Cortex of kidney (tissue), 1 donor: Measurements from ENCODE around the gene ZNF385C.

ENCODE experiments used
- DNase-seq: peaks from one replicate; lab custom pipeline; 2025; lab: John Stamatoyannopoulos, UW

Gene ZNF385C

DNA sequence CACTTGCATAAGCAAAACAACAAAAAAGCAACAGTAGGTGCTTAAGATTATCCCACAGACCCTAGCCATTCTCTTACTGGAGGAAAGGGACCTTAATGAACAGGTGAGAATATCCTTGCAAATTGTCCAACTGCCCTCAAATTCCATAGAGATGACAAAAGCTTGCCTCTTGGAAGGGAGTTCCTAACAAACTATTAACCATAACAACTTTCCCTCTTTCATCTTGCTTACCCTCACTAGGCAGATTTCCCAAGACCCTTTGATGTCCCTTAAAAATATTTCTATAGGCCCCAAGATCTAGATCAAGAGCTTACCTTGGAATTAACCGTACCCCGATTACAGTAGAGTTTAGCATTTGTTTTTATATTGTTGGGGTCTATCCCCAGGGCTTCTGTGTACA lies 109.9 kb downstream of the ZNF385C start:
- DNase-seq, result no peak

DNA sequence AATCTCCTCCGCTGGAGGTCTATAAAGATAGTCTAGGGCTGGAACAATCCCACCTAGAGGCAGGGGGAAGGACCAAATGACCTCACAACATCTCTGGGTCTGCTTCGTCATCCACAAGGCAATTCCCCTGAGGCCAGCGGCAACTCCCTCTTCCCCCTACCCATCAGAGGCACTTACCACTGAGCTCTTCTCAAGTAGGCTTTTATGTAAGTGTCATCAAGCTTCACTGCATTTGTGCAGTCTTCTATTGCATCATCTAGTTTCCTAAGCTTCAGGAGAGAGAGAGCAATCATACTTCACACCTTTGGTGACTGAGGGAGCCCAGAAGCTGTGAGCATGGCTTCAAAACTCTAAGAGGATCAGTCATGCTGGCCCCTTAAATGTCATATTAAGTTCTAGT lies 110.6 kb downstream of the ZNF385C start:
- no peak for DNase-seq

DNA sequence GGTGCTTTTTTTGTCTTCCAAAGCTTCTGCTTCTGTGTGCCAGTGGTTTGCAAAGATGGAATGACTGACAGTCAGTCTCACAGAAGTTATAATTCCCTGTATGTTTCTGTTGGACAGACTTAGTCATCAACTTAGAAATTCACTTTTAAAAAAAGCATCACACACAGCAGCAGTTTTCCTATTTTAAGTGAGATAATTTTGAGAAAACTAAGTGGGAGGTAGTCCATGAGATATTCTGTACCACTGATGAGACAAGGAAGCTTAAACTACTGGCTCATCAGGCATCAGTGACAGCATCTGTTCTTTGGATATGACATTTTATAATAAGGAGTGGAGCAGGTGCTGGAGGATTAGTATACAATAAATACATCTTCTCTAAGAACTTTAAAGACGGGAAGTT lies 111.6 kb downstream of the ZNF385C start:
- DNase-seq, result no peak

DNA sequence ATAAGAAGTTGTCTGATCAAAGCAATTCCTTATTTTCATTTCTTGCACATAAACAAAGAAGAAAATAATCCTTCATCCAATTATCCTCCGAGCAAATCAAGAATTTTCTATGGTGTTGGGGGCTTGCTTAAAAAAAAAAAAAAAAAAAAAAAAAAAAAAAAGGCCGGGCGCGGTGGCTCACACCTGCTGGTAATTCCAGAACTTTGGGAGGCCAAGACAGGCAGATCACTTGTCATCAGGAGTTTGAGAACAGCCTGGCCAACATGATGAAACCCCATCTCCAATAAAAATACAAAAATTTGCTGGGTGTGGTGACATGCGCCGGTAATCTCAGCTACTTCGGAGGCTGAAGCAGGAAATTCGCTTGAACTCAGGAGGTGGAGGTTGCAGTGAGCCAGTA lies 112.4 kb downstream of the ZNF385C start:
- DNase-seq, result no peak

DNA sequence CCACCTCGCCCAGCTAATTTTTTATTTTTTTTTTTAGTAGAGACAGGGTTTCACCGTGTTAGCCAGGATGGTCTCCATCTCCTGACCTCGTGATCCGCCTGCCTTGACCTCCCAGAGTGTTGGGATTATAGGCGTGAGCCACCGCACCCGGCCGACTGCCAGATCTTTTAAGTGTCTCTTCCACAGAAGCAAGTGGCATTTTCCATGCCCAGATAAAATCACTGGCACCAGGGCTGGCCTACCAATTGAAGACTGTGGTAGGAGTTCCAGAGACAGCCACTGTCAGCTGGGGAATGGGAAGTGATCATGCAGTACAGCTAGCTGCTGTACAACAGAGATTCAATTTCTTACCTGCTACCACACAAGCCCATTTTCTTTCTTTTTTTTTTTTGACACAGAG lies 113.8 kb downstream of the ZNF385C start:
- no peak for DNase-seq

DNA sequence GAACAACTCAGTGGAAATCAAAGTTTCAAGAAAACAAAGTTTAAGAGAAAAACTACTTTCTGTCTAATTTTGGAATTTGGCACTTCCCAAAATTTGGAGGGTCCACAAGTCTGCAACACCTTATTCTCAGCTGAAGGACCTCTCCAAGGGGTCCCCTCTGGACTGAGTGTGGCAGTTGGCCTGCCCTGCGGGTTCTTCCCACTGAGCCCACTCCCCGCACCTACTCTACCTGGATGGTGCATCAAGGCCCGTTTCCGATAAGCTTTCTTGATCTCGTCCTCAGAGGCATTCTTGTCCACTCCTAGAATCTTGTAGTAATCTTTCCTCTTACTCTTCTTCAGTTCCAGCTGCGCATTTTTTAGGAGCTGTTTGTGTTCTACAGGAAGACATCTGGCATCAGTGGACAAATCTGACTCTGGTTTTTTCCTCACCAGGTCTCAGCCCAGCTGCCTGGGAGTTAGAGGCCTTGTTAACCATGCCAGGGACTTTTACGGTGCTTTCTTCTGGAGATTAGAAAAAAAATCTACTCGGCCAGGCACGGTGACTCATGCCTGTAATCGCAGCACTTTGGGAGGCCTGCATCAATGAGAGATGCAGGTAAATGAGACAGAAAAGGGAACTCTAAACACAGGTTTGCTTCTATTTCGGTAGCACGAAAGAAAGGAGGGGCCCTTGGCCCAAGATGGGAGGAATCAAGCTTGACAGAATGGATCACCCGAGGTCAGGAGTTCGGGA lies 116.1 kb downstream of the ZNF385C start:
- DNase-seq, result no peak

DNA sequence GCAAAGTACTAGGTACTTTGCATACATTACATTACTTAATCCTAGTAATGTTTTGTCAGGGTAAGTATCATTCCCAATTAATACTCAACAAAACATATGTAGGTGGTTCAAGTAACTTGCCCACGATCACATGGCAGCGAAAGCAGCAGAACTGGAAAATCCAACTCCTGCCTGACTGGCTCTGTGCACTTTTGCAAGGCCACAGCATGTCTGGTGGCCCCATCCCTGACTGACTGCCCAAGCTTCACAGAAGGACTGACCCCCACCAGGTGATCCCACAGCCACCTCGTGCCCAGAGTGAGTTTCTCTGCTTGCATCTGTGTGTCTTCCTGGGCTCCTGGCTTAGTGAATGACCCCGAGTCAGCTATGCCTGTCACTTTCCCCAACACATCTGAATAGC lies 120.3 kb downstream of the ZNF385C start:
- DNase-seq, result no peak

DNA sequence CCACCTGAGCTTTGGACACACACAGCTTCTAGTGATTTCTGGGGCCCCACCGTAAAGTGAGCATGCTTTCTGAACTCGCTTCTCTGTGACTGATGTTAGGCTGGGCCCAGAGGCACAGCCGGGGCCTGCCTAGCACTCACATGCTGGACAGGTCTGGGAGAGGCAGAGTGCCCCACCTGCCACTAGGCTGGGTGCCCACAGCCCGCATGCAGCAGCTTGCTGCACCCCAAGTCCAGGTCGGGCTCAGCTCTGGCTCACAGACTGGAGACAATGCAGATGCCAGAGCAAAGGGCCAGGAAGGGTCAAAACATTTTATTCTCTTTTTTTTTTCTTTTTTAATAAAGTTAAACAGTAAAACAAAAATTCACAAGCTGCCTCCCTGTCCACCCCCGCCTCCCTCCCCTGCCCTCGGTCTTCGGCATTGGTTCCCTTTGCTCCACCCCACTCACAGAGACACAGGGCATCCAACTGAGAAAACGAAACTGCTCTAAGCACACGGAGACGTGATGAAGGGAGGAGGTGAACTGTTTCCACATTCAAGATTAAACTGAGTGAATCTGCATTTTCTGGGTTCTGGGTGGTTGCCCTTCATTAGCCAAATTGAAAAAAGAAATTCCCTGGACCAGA lies 122.0 kb downstream of the ZNF385C start:
- no peak for DNase-seq
